GM21717 (cell line): ENCODE results near the gene ASB1.
"Not testable (repeated sequence)": the region's sequence is repeated elsewhere in the genome, so short reads cannot be mapped to it uniquely, and the experiment has no call there.

Experiments used
- ATAC-seq: cut with Tn5 transposase; IDR thresholded peaks from one replicate; pipeline ENCODE4 v1.9.1; 2021; ENCODE audit warnings: mild to moderate bottlenecking, moderate library complexity; ENCODE audit not compliant: unreplicated experiment

ASB1 gene

GRCh38 chr2:238403632-238404405 is 22.9 kb upstream of the ASB1 start:
- ATAC-seq, result no peak

- ATAC-seq, result no peak
Observed at GRCh38 chr2:238404406-238405216, 22.1 kb upstream of the ASB1 start.

- ATAC-seq, result not testable (repeated sequence)
Observed at GRCh38 chr2:238405217-238405555, 21.5 kb upstream of the ASB1 start.

GRCh38 chr2:238406221-238406997 is 20.3 kb upstream of the ASB1 start:
- ATAC-seq, result no peak

GRCh38 chr2:238406998-238407285 is 19.8 kb upstream of the ASB1 start:
- ATAC-seq, result no peak

- no peak for ATAC-seq
Observed at GRCh38 chr2:238407566-238407965, 19.2 kb upstream of the ASB1 start.

GRCh38 chr2:238408615-238409340 is 17.9 kb upstream of the ASB1 start:
- no peak for ATAC-seq

GRCh38 chr2:238409341-238410199 is 17.2 kb upstream of the ASB1 start:
- ATAC-seq, result no peak

GRCh38 chr2:238412067-238412767 is 14.5 kb upstream of the ASB1 start:
- ATAC-seq, result no peak

- no peak for ATAC-seq
Observed at GRCh38 chr2:238413368-238413767, 13.4 kb upstream of the ASB1 start.

GRCh38 chr2:238415036-238415764 is 11.5 kb upstream of the ASB1 start:
- ATAC-seq, result no peak

- no peak for ATAC-seq
Observed at GRCh38 chr2:238415893-238416292, 10.8 kb upstream of the ASB1 start.

- ATAC-seq, result no peak
Observed at GRCh38 chr2:238418196-238418998, 8.3 kb upstream of the ASB1 start.

GRCh38 chr2:238418999-238419546 is 7.7 kb upstream of the ASB1 start:
- no peak for ATAC-seq

GRCh38 chr2:238420442-238420841 is 6.3 kb upstream of the ASB1 start:
- ATAC-seq, result no peak

GRCh38 chr2:238420878-238421694 is 5.6 kb upstream of the ASB1 start:
- no peak for ATAC-seq

- ATAC-seq, result no peak
Observed at GRCh38 chr2:238421695-238422035, 5.1 kb upstream of the ASB1 start.
